Measurements from ENCODE around the gene NRG3.

The NRG3 gene

DNA sequence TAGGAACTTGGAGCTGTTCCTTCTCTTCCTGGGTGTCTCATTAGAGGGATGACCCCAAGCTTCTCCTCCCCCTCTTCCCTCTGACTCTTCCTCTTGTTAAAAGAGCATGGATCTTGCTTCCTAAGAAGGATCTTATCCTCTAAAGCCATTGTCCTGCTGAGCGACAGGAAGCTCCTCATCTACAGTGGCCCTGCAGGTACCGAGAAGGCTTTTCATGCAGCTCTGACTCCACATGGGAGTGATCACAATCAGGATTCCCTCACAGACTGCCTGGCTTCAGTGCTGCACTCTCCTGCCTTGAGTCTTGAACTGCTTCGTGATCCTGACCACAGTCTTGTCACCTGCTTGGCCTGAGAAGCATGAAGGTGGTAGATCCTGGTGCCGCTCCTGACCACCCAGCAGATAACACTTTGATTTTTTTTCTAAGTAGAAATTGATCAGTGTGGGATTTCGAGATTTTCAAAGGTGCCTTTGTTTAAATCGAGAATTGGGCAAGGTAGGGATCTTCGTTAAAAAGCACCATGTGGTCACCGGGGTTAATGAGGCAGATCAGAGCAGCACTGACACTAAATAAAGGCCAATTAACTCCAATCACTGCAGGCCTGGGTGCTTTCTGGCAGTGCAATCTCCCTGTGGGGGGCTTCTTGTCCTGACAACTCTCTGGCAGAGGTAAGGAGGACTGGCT is 376.4 kb downstream of the NRG3 start:
- Histone ChIP-seq H3K9me3 (ENCODE audit: control insufficient read depth in 1 of 2, low read length in 2 of 2) (no peaks in the 10 kb centered on the region), H3K4me3 (ENCODE audit: low read depth in 1 of 2, low read length in 2 of 2) (no peak overlapping the region), H3K4me1 (ENCODE audit: control insufficient read depth in 1 of 2, insufficient read depth in 2 of 2, low read length in 2 of 2) (no peaks in the 10 kb centered on the region), H3K36me3 (ENCODE audit: control insufficient read depth in 1 of 2, insufficient read depth in 2 of 2, low read length in 2 of 2) (no peaks in the 10 kb centered on the region), H3K27ac (ENCODE audit: low read length) (no peak overlapping the region), H3K27me3 (ENCODE audit: low read depth, low read length) (no peaks in the 10 kb centered on the region)

DNA sequence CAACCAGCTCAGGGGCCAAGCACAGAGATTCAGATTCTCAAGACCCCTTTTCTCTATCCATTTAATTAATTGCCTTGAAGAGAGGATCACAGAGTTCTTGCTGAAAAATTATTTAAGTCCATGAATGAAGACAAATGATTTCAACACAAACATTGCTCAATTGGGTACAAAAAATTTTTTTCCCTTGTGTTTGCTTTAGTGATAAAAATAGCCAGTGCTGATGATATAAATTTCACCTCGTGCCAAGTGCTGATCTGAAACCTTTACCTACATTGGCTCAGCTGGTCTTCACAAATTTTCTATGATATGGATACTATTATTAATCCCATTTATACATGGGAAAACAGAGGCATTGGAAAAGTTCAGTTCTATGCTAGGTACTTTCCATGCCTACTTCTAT is 377.1 kb downstream of the NRG3 start:
- Histone ChIP-seq H3K9me3 (ENCODE audit: control insufficient read depth in 1 of 2, low read length in 2 of 2) (no peaks in the 10 kb centered on the region), H3K27ac (ENCODE audit: low read length) (no peak overlapping the region), H3K36me3 (ENCODE audit: control insufficient read depth in 1 of 2, insufficient read depth in 2 of 2, low read length in 2 of 2) (no peaks in the 10 kb centered on the region), H3K4me3 (ENCODE audit: low read depth in 1 of 2, low read length in 2 of 2) (no peak overlapping the region), H3K4me1 (ENCODE audit: control insufficient read depth in 1 of 2, insufficient read depth in 2 of 2, low read length in 2 of 2) (no peaks in the 10 kb centered on the region), H3K27me3 (ENCODE audit: low read depth, low read length) (no peaks in the 10 kb centered on the region)

DNA sequence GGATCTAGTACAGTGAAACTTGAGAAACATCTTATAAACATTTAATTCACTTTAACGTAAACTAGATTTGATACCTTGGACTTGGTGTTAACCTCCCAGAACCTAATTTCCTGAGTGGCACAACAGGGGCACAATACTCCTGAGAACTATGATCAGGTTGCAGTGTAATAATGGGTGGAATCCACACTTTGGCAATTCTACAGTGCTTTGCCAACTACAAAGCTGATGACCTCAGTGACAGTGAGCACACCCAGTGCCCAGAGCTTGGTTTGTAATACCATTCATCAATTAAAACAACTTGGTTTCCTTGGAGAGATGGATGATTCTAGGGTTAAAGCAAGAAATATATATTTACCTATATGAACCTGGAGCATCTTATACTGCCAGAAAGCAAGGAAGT is 379.2 kb downstream of the NRG3 start:
- Histone ChIP-seq H3K9me3 (ENCODE audit: control insufficient read depth in 1 of 2, low read length in 2 of 2) (no peaks in the 10 kb centered on the region), H3K4me1 (ENCODE audit: control insufficient read depth in 1 of 2, insufficient read depth in 2 of 2, low read length in 2 of 2) (no peaks in the 10 kb centered on the region)

DNA sequence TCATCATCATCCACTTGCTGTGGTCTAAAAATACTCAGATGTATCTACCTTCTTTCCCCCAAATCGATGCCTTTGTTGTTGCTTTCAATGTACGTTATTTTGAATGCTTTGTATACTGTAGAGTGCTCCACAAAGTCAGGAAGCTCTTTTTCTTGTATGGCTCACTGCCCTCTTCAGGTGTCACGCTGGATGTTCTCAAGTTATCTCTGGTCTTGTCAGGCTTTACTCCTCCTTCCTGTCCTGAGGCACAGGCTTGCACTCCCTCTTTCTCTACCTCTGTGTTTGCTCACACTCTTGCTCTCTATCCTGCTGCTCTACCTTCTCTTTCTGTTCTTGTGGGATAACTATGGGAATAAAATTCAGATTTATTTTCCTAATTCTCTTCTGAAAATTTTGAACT is 381.3 kb downstream of the NRG3 start:
- H3K27me3 ChIP-seq (ENCODE audit: low read depth, low read length): no peaks in the 10 kb centered on the region
- H3K27ac ChIP-seq (ENCODE audit: low read length): no peak overlapping the region
- no peak overlapping the region for H3K4me3 ChIP-seq (ENCODE audit: low read depth in 1 of 2, low read length in 2 of 2)
- no peaks in the 10 kb centered on the region for H3K36me3 ChIP-seq (ENCODE audit: control insufficient read depth in 1 of 2, insufficient read depth in 2 of 2, low read length in 2 of 2)
- no peaks in the 10 kb centered on the region for H3K9me3 ChIP-seq (ENCODE audit: control insufficient read depth in 1 of 2, low read length in 2 of 2)
- H3K4me1 ChIP-seq (ENCODE audit: control insufficient read depth in 1 of 2, insufficient read depth in 2 of 2, low read length in 2 of 2): no peaks in the 10 kb centered on the region

More for the DNA sequence above, 379.2 kb downstream of the NRG3 start:
- Histone ChIP-seq H3K27ac (ENCODE audit: low read length) (no peak overlapping the region), H3K36me3 (ENCODE audit: control insufficient read depth in 1 of 2, insufficient read depth in 2 of 2, low read length in 2 of 2) (no peaks in the 10 kb centered on the region), H3K4me3 (ENCODE audit: low read depth in 1 of 2, low read length in 2 of 2) (no peak overlapping the region), H3K27me3 (ENCODE audit: low read depth, low read length) (no peaks in the 10 kb centered on the region)

DNA sequence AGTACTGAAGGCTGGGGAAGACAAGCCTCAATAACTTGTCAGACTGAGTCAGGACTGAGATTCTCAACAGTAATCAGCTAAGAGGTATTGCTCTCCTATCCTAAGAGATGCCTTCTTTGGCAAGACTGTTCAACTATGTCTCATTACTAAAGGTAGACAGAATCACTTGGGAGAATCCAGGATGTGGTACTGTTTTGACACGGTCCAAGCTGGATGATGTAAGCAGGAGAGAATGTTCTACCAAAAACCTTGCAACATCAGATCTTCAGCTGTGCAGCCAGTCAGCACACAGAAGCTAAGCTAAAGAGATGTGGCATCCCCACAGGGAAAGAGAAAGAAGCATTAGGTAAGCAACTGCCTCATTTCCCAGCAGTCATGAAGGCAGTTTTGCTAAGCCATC is 391.4 kb downstream of the NRG3 start:
- no peaks in the 10 kb centered on the region for H3K9me3 ChIP-seq (ENCODE audit: control insufficient read depth in 1 of 2, low read length in 2 of 2)
- no peak overlapping the region for H3K27ac ChIP-seq (ENCODE audit: low read length)
- H3K4me1 ChIP-seq (ENCODE audit: control insufficient read depth in 1 of 2, insufficient read depth in 2 of 2, low read length in 2 of 2): no peaks in the 10 kb centered on the region
- no peaks in the 10 kb centered on the region for H3K27me3 ChIP-seq (ENCODE audit: low read depth, low read length)
- no peak overlapping the region for H3K4me3 ChIP-seq (ENCODE audit: low read depth in 1 of 2, low read length in 2 of 2)
- no peaks in the 10 kb centered on the region for H3K36me3 ChIP-seq (ENCODE audit: control insufficient read depth in 1 of 2, insufficient read depth in 2 of 2, low read length in 2 of 2)

DNA sequence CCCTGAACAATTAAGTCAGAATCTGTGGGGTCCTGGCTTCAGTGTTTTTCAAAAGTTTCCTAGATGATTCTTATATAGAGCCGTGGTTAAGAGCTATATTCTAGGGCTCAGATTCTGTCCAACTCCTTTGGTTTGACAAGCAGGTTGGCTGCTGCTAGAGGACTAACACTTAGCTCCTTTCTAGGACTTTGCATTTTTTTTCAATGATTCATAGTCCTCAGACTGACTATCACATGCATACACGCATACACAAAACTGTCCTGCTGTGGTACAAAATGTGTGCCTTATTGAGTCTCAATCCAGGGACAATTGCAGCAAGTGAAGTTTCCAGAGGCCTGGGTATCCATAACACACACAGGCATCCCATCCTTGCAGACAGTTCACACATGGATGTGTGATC is 392.0 kb downstream of the NRG3 start:
- Histone ChIP-seq H3K9me3 (ENCODE audit: control insufficient read depth in 1 of 2, low read length in 2 of 2) (no peaks in the 10 kb centered on the region), H3K4me3 (ENCODE audit: low read depth in 1 of 2, low read length in 2 of 2) (no peak overlapping the region), H3K36me3 (ENCODE audit: control insufficient read depth in 1 of 2, insufficient read depth in 2 of 2, low read length in 2 of 2) (no peaks in the 10 kb centered on the region), H3K27me3 (ENCODE audit: low read depth, low read length) (no peaks in the 10 kb centered on the region), H3K4me1 (ENCODE audit: control insufficient read depth in 1 of 2, insufficient read depth in 2 of 2, low read length in 2 of 2) (no peaks in the 10 kb centered on the region), H3K27ac (ENCODE audit: low read length) (no peak overlapping the region)

DNA sequence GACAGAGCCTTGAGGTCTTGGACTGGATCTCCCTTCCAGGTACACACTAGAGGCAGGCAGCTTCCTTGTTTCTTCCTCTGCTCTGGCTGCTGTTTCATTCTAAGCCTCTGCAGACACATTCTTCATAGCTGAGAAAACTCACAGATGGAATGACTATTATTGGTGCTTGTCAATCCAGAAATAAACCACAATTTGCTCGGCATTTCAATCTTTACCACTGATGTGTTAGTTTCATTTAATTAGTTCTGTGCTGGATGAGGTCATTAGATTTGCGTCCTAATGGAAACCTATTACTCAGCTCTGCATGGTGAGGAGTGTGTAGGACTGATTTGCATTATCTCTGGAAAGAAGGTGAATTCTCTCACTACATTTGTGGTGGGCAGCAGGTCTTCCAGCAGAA is 392.5 kb downstream of the NRG3 start:
- Histone ChIP-seq H3K27me3 (ENCODE audit: low read depth, low read length) (no peaks in the 10 kb centered on the region), H3K36me3 (ENCODE audit: control insufficient read depth in 1 of 2, insufficient read depth in 2 of 2, low read length in 2 of 2) (no peaks in the 10 kb centered on the region), H3K9me3 (ENCODE audit: control insufficient read depth in 1 of 2, low read length in 2 of 2) (no peaks in the 10 kb centered on the region), H3K4me3 (ENCODE audit: low read depth in 1 of 2, low read length in 2 of 2) (no peak overlapping the region), H3K4me1 (ENCODE audit: control insufficient read depth in 1 of 2, insufficient read depth in 2 of 2, low read length in 2 of 2) (no peaks in the 10 kb centered on the region), H3K27ac (ENCODE audit: low read length) (no peak overlapping the region)

DNA sequence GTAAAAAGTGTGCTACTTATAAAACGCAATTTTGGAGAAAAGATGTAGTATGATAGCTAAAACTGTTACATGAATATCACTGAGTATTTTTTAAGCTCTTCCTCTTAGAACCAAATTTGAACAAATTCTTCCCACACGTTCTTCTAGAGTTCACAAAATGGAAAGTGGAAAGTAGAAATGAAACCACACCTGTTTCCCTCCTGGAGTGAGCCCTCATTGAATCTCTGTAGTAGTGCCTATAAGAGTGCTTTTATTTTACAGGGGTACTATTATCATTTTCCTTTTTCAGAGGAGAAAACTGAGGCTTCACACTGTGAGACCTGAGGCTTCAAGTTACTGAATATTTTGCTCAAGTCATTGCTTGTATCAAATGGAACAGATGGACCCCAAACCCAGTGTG is 393.0 kb downstream of the NRG3 start:
- Histone ChIP-seq H3K27me3 (ENCODE audit: low read depth, low read length) (no peaks in the 10 kb centered on the region), H3K4me3 (ENCODE audit: low read depth in 1 of 2, low read length in 2 of 2) (no peak overlapping the region), H3K27ac (ENCODE audit: low read length) (no peak overlapping the region), H3K4me1 (ENCODE audit: control insufficient read depth in 1 of 2, insufficient read depth in 2 of 2, low read length in 2 of 2) (no peaks in the 10 kb centered on the region), H3K9me3 (ENCODE audit: control insufficient read depth in 1 of 2, low read length in 2 of 2) (no peaks in the 10 kb centered on the region), H3K36me3 (ENCODE audit: control insufficient read depth in 1 of 2, insufficient read depth in 2 of 2, low read length in 2 of 2) (no peaks in the 10 kb centered on the region)

DNA sequence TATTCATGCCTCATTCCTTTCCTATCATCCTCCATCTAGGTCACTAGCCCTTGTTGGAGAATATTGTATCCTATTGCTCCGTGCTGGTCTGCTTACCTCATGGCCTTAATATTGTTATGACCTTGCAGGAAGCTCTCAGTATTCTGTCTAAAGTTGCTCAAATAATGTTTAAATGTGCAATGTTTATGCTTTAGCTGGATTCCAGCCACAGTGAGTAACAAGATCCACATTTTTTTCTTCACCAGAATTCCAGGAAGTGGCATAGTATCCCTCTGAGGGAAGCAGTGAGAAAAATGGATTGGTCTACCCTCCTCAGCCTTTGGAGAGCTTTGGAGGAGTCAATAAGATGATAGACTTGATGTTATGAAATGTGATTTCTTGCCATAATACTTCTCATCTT is 402.6 kb downstream of the NRG3 start:
- no peak overlapping the region for H3K4me3 ChIP-seq (ENCODE audit: low read depth in 1 of 2, low read length in 2 of 2)
- no peaks in the 10 kb centered on the region for H3K4me1 ChIP-seq (ENCODE audit: control insufficient read depth in 1 of 2, insufficient read depth in 2 of 2, low read length in 2 of 2)
- H3K36me3 ChIP-seq (ENCODE audit: control insufficient read depth in 1 of 2, insufficient read depth in 2 of 2, low read length in 2 of 2): no peaks in the 10 kb centered on the region
- no peak overlapping the region for H3K27ac ChIP-seq (ENCODE audit: low read length)
- H3K27me3 ChIP-seq (ENCODE audit: low read depth, low read length): no peaks in the 10 kb centered on the region
- no peaks in the 10 kb centered on the region for H3K9me3 ChIP-seq (ENCODE audit: control insufficient read depth in 1 of 2, low read length in 2 of 2)

DNA sequence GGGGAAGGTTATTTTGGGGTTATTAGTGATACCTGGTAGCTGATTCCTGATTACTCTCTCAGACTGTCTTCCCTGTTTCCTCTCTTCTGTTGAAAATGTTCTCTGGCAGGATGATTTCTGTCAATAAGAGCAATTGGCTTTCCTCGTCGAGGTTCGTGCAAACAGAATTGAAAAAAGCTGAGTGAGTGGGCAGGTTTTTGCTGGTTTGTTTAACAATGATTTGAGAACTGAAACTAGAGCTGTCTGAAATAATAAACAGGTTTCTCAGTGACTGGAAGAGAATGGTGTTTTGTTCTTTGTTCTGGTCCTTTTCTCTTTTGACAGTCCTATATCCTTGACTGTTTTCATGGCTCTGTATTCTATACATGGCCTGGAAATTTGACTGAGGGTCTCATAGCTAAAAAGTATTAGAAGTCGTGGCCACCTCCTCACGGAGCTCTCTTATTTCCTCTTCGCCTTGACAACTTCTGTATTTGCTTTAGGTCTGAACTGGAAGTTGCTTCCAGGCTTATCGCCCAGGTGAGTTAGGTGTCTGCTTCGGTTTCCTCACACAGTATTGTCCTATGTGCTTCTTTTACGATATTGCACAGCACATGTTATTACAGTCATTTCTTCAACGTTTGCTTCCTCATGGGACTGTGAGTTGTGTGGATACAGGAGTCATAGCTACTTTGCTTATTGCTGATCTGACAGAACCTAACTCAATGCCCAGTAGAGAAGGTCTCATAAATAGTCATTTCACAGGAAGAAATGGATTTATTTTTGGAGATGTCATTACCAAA is 403.6 kb downstream of the NRG3 start:
- H3K4me3 ChIP-seq (ENCODE audit: low read depth in 1 of 2, low read length in 2 of 2): no peak overlapping the region
- no peaks in the 10 kb centered on the region for H3K9me3 ChIP-seq (ENCODE audit: control insufficient read depth in 1 of 2, low read length in 2 of 2)
- H3K36me3 ChIP-seq (ENCODE audit: control insufficient read depth in 1 of 2, insufficient read depth in 2 of 2, low read length in 2 of 2): no peaks in the 10 kb centered on the region
- H3K27ac ChIP-seq (ENCODE audit: low read length): no peak overlapping the region
- H3K4me1 ChIP-seq (ENCODE audit: control insufficient read depth in 1 of 2, insufficient read depth in 2 of 2, low read length in 2 of 2): no peaks in the 10 kb centered on the region
- no peaks in the 10 kb centered on the region for H3K27me3 ChIP-seq (ENCODE audit: low read depth, low read length)

DNA sequence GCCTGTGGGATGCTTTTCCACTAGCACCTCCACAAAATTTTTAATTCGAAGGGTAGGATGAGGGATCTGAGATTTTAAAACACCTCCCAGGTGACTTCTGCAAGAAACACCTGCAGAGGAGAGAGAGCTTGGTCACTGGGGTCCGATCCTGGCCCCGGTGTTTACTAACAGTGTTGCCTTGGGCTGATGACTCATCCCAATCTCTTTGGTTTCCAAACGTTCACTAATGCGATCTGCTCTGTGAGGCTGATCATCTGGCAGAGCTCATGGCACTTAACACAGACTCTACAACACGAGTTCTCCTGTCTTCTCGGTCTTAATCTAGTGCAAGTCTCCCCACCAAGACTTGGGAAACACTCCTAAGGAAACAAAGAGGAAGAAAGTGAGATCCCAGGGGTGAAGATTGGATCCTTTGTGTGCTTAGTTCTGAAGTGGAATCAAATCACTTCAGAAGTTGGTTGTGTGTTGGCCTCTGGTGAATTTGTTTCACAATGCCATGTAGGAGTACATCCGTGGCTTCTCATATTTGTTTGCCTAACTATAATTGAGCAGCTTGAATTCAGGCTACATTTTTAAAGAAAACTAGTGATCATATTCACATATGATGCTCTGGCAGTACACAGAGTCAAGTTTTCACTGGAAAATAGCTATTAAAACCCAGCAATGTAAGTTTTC is 407.9 kb downstream of the NRG3 start:
- Histone ChIP-seq H3K27me3 (ENCODE audit: low read depth, low read length) (no peaks in the 10 kb centered on the region), H3K36me3 (ENCODE audit: control insufficient read depth in 1 of 2, insufficient read depth in 2 of 2, low read length in 2 of 2) (no peaks in the 10 kb centered on the region), H3K9me3 (ENCODE audit: control insufficient read depth in 1 of 2, low read length in 2 of 2) (no peaks in the 10 kb centered on the region), H3K4me1 (ENCODE audit: control insufficient read depth in 1 of 2, insufficient read depth in 2 of 2, low read length in 2 of 2) (no peaks in the 10 kb centered on the region), H3K4me3 (ENCODE audit: low read depth in 1 of 2, low read length in 2 of 2) (no peak overlapping the region), H3K27ac (ENCODE audit: low read length) (no peak overlapping the region)

Data from muscle layer of duodenum (tissue), 2 donors.